NCI-H1105 (cell line): Measurements from ENCODE around the gene LENG1.

Experiments used
- DNase-seq: peaks from one replicate; lab custom pipeline; 2025; lab: John Stamatoyannopoulos, UW

The LENG1 gene

DNA sequence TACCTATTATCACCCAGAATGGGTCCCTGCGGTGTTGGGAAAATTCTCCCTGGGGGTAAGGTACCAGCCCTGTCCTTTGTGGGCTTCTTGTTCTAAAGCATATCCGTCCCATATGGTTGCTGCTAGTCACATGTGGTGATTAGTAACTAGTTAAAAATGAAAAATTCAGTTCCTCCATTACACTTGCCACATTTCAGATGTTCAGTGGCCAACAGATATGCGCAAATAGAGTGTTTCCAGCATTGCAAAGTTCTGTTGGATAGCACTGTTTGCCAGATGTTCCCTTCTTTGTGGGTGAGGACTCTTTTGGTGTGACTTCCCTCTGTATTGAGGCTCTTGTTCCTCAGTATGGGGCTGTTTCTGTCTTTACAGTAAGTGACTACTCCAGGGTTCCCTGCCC is 18.2 kb downstream of the LENG1 start:
- no peak for DNase-seq

GRCh38 chr19:54138489-54139256 is 20.8 kb downstream of the LENG1 start:
- DNase-seq, result no peak

DNA sequence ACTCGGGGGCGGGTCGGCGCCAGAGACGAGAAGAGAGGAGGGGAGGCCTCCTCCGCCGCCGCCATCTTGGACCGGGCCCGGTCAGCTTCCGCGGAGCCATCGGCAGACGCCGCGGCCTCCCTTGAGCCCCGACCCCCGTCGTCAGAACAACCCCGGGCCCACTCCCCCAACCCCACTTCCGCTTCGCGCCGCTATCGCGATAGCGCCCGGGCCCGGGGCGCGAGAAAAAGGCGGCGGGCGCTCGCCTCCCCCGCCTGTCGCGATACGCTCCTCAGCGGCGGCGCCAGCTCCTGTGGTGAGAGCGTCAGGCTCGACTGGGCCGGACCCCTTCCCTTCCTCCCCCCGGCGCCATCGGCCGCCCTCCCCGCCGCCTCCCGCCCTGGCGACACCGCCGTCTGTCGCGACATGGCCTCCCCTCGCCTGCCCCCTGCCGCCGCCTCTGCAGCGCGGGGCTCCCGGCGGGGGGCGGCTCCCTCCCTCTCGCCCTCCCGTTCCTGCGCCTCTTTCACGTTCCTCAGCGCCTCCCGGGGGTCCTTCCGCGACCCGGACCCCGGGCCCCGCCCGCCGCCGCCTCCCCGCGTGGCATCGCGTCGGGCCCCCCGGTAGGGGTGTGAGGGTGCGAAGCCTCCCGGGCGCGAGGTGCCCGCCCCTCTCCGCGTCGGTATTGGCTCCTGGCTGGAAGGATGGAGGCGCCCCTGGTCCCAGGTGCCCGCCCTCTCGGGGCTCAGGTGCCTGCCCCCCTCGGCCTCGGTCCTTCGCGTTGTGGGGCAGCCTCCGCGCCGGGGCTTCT is 21.6 kb downstream of the LENG1 start, which contains the start of gene CNOT3:
CNOT3 (plus strand) TSS at position 64 of the 790 bp plus-strand sequence. CDS start 5,217 bp downstream, outside the sequence.
- peak; percentile 18 for DNase-seq

GRCh38 chr19:54136864-54137698 is 22.4 kb downstream of the LENG1 start:
- DNase-seq, result peak; percentile 100

GRCh38 chr19:54136086-54136863 is 23.2 kb downstream of the LENG1 start:
- no peak for DNase-seq

GRCh38 chr19:54133957-54134590 is 25.4 kb downstream of the LENG1 start:
- DNase-seq, result no peak

GRCh38 chr19:54133312-54133956 is 26.1 kb downstream of the LENG1 start:
- peak; percentile 68 for DNase-seq

- no peak for DNase-seq
Observed at GRCh38 chr19:54129617-54129996, 29.9 kb downstream of the LENG1 start.

- DNase-seq, result no peak
Observed at GRCh38 chr19:54128796-54129616, 30.5 kb downstream of the LENG1 start.

DNA sequence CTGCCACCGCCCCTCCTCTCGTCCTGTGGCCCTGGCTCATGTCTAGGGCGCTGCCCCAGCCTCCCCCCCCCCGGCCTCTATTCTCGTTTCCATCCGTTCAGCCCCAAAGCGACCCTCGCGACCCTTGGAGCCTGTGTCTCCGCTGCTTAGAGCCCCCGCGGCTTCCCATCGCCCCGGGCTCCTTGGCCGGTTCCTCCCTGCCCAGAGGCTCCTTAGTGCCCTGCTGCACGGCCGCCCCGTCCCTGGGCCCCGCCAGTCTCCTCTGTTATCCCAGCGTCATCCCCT is 31.1 kb downstream of the LENG1 start:
- DNase-seq, result no peak

GRCh38 chr19:54127688-54128440 is 31.7 kb downstream of the LENG1 start:
- no peak for DNase-seq

- no peak for DNase-seq
Observed at GRCh38 chr19:54125713-54126112, 33.8 kb downstream of the LENG1 start.

GRCh38 chr19:54124393-54124792 is 35.1 kb downstream of the LENG1 start:
- DNase-seq, result no peak

DNA sequence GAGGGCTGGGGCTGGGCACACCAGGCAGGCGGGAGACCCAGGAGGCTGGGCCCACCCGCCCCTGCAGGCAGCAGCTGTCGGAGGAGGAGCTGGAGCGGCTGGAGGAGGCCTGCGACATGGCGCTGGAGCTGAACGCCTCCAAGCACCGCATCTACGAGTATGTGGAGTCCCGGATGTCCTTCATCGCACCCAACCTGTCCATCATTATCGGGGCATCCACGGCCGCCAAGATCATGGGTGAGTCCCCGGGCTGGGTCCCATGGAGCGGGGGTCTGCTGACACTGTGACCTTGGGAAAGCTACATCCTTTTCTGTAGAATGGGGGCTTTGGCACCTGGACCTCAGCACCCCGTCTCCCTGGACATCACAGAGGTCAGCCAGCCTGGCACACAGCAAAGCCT is 35.8 kb downstream of the LENG1 start:
- no peak for DNase-seq

GRCh38 chr19:54121259-54121658 is 38.3 kb downstream of the LENG1 start:
- DNase-seq, result no peak

- DNase-seq, result peak; percentile 98
Observed at GRCh38 chr19:54115109-54116063, 44.1 kb downstream of the LENG1 start, which contains the start of the genes PRPF31 and TFPT. TSS of gene PRPF31 (plus strand) at chr19:54115754. CDS start at chr19:54118279, 2,525 bp downstream. TSS of gene TFPT (minus strand) at chr19:54115657. CDS start at chr19:54115269, 388 bp downstream.

- DNase-seq, result peak; percentile 24
Observed at GRCh38 chr19:54114340-54115108, 45.0 kb downstream of the LENG1 start.
